Natural killer cell (primary cell): ENCODE data around the gene DYNLRB2. TPM values are rescaled to one million over a fixed set of nuclear protein-coding genes. Genes with fewer than 3 reads are reported as not detected.

ENCODE experiments used
- ATAC-seq, 3 donors: fragments of 150-1000 bp in 2 of 3; fragments of 200-7000 bp in 1 of 3; cut with Tn5 transposase; 1 replicate in 1 of 3; 2 replicates in 2 of 3; pipeline ENCODE4 v1.10.0; 2021; ENCODE audit warnings: mild to moderate bottlenecking in 2 of 3, moderate library complexity in 2 of 3
- DNase-seq, 2 donors: peaks; one replicate each; pipeline versions ENCODE4 v3.0.0 to v3.0.0-alpha.2; 2013 to 2021; ENCODE audit warnings: mixed read lengths in 1 of 2
- H3K27ac ChIP-seq: one replicate; pipeline ENCODE4 v1.5.1; 2013; ENCODE audit warnings: mild to moderate bottlenecking, low read length
- H3K27me3 ChIP-seq: one replicate; pipeline ENCODE4 v1.6.1; 2013; ENCODE audit warnings: low read length; ENCODE audit not compliant: control insufficient read depth, insufficient read depth
- H3K36me3 ChIP-seq: one replicate; pipeline ENCODE4 v1.6.1; 2013; ENCODE audit warnings: low read length; ENCODE audit not compliant: control insufficient read depth, insufficient read depth
- H3K4me1 ChIP-seq: one replicate; pipeline ENCODE4 v1.6.1; 2013; ENCODE audit warnings: low read length; ENCODE audit not compliant: control insufficient read depth, insufficient read depth
- H3K4me3 ChIP-seq: one replicate; pipeline ENCODE4 v1.5.1; 2013; ENCODE audit warnings: low read length
- H3K9me3 ChIP-seq: one replicate; pipeline ENCODE4 v1.6.1; 2013; ENCODE audit warnings: low read length; ENCODE audit not compliant: control insufficient read depth, insufficient read depth
- H3K27ac Mint-ChIP-seq, 2 donors: one replicate each; pipeline ENCODE4 v1.8.0; 2022; ENCODE audit warnings: mild to moderate bottlenecking in 2 of 2, mixed read lengths in 2 of 2, moderate library complexity in 1 of 2
- H3K27me3 Mint-ChIP-seq, 2 donors: one replicate each; pipeline ENCODE4 v1.8.0; 2022; ENCODE audit warnings: low read depth in 2 of 2, mixed read lengths in 2 of 2
- H3K36me3 Mint-ChIP-seq: one replicate; pipeline ENCODE4 v1.8.0; 2022; ENCODE audit warnings: mixed read lengths
- H3K4me1 Mint-ChIP-seq, 2 donors: one replicate each; pipeline ENCODE4 v1.8.0; 2022; ENCODE audit warnings: mixed read lengths in 2 of 2
- H3K4me3 Mint-ChIP-seq: one replicate; pipeline ENCODE4 v1.8.0; 2022; ENCODE audit warnings: mild to moderate bottlenecking, moderate library complexity, mixed read lengths
- H3K9me3 Mint-ChIP-seq, 2 donors: one replicate each; pipeline ENCODE4 v1.8.0; 2022; ENCODE audit warnings: mixed read lengths in 2 of 2
- WGBS: methylation state at CpG from one replicate; pipeline ENCODE4 v1.1.7; 2013; ENCODE audit warnings: missing lambda C conversion rate; ENCODE audit not compliant: insufficient coverage; 5-methylcytosine and 5-hydroxymethylcytosine counted together
- intact Hi-C: fragments of 100-400 bp; cut with micrococcal nuclease; formaldehyde crosslinking; loops from one replicate; pipeline ENCODE4 v1.14.2; 2022
- total RNA-seq, 4 donors: library from RNA; stranded (reverse); fragments of 120-200 nt in 1 of 4; gene quantifications; one replicate each; pipeline versions ENCODE4 v1.2.3 to v1.2.4, GENCODE V29; 2013 to 2022
- TF ChIP-seq, protein P1 (sequence below): fragments of 200-600 bp; IDR thresholded peaks from one replicate; pipeline ENCODE4 v1.8.0; 2022; ENCODE audit warnings: antibody characterized with exemption

The DYNLRB2 gene
- total RNA-seq, 3 donors from 2014 or later (not counting 1 experiment from before 2014, with no cell fraction given), result not detected

DNA sequence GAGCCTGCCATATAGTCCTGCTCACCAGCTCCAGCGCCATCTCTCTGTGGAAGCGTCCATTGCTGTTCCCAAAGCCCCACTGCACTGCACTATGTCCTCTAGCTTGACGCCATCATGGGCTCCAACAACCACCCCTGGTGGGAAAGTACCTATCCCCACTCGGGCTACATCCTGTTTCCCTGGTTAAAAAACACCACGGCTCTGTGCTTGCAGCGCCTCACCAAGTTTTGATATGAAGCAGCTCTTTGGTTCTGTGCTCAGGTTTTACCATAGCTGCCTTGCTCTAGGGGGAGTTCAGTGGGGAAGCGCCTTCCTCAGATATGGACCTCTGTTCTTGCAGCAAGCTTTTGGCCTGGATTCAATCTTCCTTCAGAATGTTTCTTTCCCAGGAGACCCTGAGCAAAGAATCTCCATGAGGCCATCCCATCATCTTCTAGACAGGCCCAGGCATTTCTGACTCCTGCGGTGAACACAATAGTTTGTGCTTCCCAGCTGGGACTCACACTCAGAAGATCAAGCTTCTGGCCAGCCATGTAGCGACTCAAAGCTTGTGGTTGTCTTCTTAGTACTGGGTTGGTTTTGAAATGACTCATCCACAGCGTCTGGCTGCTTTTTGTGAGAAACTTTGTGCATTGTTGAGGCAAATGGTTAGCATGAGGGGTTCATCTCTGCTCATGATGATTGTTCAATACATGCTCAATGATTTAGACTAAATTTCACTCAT lies 39.5 kb downstream of the DYNLRB2 start:
- Mint-ChIP-seq H3K36me3 (no peaks in the 10 kb centered on the region), H3K4me1 (no peaks in the 10 kb centered on the region), H3K4me3 (no peak overlapping the region), H3K27ac (no peak overlapping the region), H3K9me3 (no peaks in the 10 kb centered on the region), H3K27me3 (peaks cover 0 to 11% of the 10 kb centered on the region in 2 donors)
- ATAC-seq (peak; percentile 42 to 76 (median 55)), DNase-seq (peak in 1 of 2 donors; percentile 85)
- WGBS, result 61% methylated on average over 10 of the region's 10 CpGs
- TF ChIP-seq, protein P1, sequence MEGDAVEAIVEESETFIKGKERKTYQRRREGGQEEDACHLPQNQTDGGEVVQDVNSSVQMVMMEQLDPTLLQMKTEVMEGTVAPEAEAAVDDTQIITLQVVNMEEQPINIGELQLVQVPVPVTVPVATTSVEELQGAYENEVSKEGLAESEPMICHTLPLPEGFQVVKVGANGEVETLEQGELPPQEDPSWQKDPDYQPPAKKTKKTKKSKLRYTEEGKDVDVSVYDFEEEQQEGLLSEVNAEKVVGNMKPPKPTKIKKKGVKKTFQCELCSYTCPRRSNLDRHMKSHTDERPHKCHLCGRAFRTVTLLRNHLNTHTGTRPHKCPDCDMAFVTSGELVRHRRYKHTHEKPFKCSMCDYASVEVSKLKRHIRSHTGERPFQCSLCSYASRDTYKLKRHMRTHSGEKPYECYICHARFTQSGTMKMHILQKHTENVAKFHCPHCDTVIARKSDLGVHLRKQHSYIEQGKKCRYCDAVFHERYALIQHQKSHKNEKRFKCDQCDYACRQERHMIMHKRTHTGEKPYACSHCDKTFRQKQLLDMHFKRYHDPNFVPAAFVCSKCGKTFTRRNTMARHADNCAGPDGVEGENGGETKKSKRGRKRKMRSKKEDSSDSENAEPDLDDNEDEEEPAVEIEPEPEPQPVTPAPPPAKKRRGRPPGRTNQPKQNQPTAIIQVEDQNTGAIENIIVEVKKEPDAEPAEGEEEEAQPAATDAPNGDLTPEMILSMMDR, result no peak
- peaks cover 8% of the 10 kb centered on the region for H3K4me1 ChIP-seq
- no peak overlapping the region for H3K4me3 ChIP-seq
- H3K36me3 ChIP-seq, result no peaks in the 10 kb centered on the region
- no peaks in the 10 kb centered on the region for H3K27me3 ChIP-seq
- intact Hi-C loops, result no loop called here
- H3K9me3 ChIP-seq, result no peaks in the 10 kb centered on the region
- peak overlapping the region; percentile 30 for H3K27ac ChIP-seq

DNA sequence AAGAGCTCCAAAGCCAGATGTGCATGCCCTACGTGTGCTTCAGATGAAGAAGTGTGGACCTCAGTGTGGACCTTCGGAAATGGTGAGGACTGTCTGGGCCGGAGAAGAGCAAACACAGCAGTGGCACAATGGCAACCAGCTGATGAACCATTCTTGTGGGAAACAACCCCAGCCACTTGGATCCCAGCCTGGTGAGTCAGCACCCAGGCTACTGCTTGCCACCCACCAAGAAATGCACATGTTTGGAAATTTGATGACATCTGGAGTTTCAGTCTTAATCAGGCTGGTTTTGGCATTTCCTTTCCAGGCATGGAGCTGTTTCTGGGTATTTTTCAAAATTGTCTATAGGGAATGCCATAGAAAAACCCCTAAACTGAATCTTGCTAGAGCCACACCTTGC lies 42.7 kb downstream of the DYNLRB2 start:
- peaks cover 16 to 18% of the 10 kb centered on the region in 2 donors for H3K27me3 Mint-ChIP-seq
- no peaks in the 10 kb centered on the region for H3K9me3 ChIP-seq
- no peak overlapping the region for H3K4me3 ChIP-seq
- intact Hi-C loops, result no loop called here
- H3K36me3 ChIP-seq, result no peaks in the 10 kb centered on the region
- no peak overlapping the region for H3K27ac Mint-ChIP-seq
- H3K27me3 ChIP-seq, result no peaks in the 10 kb centered on the region
- no peaks in the 10 kb centered on the region for H3K9me3 Mint-ChIP-seq
- H3K36me3 Mint-ChIP-seq, result no peaks in the 10 kb centered on the region
- no peak for ATAC-seq
- no peak for DNase-seq
- H3K27ac ChIP-seq, result no peak overlapping the region
- 88% methylated on average over 3 of the region's 3 CpGs for WGBS
- H3K4me1 Mint-ChIP-seq, result no peaks in the 10 kb centered on the region
- no peak overlapping the region for H3K4me3 Mint-ChIP-seq
- TF ChIP-seq, protein P1, result no peak
- H3K4me1 ChIP-seq, result peaks cover 8% of the 10 kb centered on the region

DNA sequence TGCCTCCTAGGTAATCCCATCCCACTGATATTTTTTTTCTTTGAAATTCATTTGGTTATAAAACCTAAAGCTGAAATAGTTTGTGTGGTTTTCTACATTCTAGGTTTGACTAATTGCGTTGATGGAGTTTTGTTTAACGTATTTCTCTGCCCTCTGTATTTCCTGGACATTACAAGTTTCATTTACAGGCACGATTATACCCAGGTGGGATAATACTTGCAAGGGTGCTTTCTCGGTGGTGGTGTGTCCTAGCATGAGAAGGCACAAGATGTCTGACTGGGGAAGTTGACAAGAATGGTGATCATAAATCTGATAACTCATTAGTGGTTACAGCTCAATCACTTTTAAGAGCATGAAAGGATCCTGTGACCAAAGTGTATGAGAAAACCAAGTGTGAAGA lies 45.0 kb downstream of the DYNLRB2 start:
- H3K4me1 Mint-ChIP-seq, result peaks cover under 1 to 1% of the 10 kb centered on the region in 2 donors
- H3K27ac Mint-ChIP-seq, result no peak overlapping the region
- TF ChIP-seq, protein P1, result no peak
- no peaks in the 10 kb centered on the region for H3K9me3 ChIP-seq
- intact Hi-C loops, result no loop called here
- H3K27me3 Mint-ChIP-seq, result peaks cover 20% of the 10 kb centered on the region in 2 donors
- ATAC-seq (peak in 1 of 3 donors; percentile 44), DNase-seq (peak in 1 of 2 donors; percentile 39)
- H3K27ac ChIP-seq, result no peak overlapping the region
- H3K36me3 ChIP-seq, result no peaks in the 10 kb centered on the region
- WGBS, result 88% methylated on average over 1 of the region's 4 CpGs
- H3K4me3 ChIP-seq, result no peak overlapping the region
- no peaks in the 10 kb centered on the region for H3K9me3 Mint-ChIP-seq
- H3K36me3 Mint-ChIP-seq, result no peaks in the 10 kb centered on the region
- peaks cover under 1% of the 10 kb centered on the region for H3K4me1 ChIP-seq
- no peaks in the 10 kb centered on the region for H3K27me3 ChIP-seq
- H3K4me3 Mint-ChIP-seq, result no peak overlapping the region

DNA sequence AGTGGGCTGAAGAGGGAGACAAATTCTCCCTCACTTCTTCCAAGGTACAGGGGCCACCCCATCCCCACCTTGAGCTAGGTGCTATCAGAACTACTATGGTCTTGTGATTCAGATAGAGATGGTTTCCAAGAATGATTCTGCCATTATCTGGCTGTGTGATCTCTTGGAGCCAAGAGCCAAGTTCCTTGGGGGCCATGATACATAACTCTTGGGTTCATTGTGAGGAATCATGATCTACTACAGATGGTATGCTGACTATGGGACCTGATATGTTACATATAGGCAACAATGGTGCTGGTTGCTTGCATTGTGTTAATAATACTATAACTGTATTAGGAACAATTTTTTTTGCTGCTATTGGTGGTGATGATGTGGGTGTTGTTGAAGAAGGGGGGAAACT lies 45.7 kb downstream of the DYNLRB2 start:
- Mint-ChIP-seq H3K4me1 (peaks cover 8% of the 10 kb centered on the region in 2 donors), H3K27ac (no peak overlapping the region), H3K4me3 (no peak overlapping the region), H3K36me3 (no peaks in the 10 kb centered on the region), H3K9me3 (no peaks in the 10 kb centered on the region), H3K27me3 (peaks cover 14 to 20% of the 10 kb centered on the region in 2 donors)
- peaks cover 7% of the 10 kb centered on the region for H3K4me1 ChIP-seq
- TF ChIP-seq, protein P1, result no peak
- H3K9me3 ChIP-seq, result no peaks in the 10 kb centered on the region
- ATAC-seq, result no peak
- H3K4me3 ChIP-seq, result no peak overlapping the region
- H3K27me3 ChIP-seq, result no peaks in the 10 kb centered on the region
- H3K27ac ChIP-seq, result no peak overlapping the region
- intact Hi-C loops, result no loop called here
- H3K36me3 ChIP-seq, result no peaks in the 10 kb centered on the region
- no peak for DNase-seq
